ENCODE results near the gene ZNF789.
"Not testable (repeated sequence)": the region's sequence is repeated elsewhere in the genome, so short reads cannot be mapped to it uniquely, and the experiment has no call there.

Gene ZNF789

GRCh38 chr7:99459087-99459486, 13.6 kb upstream of the ZNF789 start:
- DNase-seq = no peak

DNA sequence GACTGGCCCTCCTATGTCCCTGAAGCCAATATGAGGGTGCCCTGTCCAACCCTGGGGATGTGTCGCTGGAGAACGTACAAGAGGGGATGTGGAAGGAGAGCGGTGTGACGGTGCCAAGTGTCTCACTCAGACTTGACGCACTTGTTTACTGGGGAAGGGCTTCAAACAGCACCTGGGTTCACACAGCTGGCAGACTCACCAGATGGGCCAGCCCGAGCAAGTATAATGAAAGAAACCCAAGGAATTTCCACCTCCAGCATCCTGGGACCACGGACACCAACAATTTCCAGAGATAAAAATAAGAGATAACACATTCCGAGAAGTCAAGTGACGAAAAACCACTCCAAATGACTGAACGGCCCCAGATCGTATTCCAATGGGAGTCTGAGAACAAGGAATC, 12.0 kb upstream of the ZNF789 start:
- no peak for DNase-seq

DNA sequence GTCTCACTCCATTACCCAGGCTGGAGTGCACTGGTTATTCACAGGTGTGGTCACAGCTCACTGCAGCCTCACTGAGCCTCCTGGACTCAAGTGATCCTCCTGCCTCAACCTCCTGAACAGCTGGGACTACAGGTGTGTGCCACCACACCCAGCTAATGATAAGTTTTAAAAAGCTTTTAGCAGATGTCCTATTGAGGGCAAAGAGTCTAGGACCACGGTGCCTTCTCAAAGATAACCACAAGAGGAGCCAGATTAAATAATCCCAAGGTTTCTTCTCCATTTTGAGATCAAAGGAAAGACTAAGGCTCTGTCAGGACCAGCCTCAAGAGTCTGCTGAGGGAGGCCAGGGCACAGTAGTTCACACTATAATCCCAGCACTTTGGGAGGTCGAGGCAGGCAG, 11.5 kb upstream of the ZNF789 start:
- no peak for DNase-seq

DNA sequence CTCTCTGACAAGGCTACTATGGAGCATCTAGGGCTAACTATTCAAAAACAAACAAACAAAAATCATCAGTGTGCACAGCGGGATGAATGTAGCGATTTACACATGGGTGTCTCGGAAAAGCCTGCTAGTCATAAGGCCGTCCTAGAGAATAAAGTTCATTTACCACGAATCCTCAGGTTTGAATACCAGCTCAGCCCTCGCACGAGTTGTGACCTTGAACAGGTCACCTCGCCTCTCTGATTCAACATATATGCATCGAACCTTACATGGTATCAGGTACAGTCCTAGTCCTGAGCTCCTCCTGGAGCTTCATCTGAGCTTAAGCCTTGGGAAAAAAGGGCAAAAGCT, 7.3 kb upstream of the ZNF789 start:
- no peak for DNase-seq

DNA sequence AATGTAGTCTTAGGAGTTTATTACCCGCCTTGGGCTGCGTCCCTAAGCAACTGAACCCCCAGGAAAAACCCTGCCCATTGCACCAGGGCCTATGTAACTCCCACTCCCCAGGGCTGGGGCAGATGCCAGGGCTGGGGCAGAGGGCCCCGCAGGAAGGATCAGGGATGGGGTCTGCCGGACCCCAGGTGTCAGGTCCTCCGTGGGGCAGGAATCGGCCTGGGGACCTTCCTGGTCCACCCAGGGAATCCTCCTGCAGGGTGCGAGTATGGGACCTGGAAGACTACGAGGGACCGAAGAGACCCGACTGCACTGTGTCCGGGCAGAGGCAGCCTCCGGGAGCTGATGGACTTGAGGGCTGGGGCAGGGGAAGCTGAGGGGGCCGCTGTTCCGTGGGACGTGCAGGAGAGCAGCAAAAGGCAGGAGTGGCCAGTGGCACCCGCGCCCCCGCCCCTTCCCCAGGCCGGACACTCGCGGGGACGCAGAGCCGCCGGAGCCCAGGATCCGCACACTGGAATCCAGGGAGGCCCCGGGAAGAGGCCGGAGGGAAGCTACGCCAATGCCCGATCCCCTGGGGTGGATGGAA, 4.3 kb upstream of the ZNF789 start:
- no peak for DNase-seq

DNA sequence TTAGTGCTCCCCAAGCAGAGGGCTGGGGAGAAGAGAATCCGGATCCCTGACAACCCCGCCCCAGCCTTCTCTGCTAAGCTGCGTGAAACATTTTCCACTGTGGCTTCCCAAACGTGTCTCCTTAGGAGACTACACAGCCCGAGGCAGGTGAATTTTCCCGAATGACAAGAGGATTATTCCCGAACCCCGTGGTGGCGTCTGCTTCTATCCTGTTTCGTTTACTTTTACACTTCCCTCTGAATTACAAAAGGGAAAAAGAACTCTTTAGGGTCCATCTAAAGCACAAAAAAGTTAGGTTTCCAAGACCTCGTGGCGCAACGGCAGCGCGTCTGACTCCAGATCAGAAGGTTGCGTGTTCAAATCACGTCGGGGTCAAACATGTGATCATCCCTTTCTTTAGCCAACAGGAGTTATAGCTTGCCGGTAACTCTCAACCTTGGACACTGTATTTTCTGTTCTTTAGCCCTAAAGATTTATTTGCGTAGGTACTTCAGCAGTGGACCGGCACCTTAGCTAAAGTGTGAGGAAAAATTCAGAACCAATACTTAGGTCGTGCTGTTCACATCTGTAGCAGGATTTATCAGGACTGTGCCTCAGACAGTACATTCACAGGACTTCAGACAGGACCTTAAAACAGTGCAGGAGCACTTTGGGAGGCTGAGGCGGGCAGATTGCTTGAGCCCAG, 3.2 kb upstream of the ZNF789 start:
- DNase-seq = no peak

DNA sequence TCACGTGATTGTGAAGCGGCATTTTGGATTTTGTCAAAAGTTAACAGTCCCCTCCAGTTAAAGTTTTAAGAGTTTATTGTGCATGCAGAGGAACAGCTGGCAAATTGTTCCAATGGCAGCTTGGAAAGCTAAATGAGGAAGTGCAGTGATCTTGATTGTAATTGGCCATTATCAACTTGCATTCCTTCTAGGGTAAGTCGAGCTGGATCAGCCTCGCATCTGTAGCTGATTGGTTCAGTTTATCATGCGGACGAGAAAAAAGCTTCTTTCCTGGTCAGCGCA, 566 bp downstream of the ZNF789 start:
- DNase-seq = peak in 1 of 2 donors; percentile 49

DNA sequence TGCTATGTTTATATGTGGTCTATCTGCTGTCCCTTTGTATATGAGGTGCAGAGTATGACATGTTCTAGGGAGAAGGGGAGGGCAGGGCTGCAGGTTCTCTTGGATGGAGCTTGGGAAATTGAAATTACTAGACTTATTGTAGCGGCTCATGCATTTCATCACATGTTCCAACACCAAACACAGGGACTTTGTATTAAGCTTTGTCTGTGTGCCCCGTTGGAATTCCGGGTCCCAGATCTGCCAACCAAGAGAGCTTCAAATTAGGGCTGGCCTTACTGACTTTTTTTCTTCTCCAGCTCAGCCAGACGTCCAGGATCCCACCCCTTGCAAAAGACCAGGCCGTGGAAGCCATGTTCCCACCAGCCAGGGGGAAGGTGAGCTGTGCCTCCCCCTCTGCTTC, 3.4 kb downstream of the ZNF789 start:
- no peak for DNase-seq

GRCh38 chr7:99478464-99479440, 6.1 kb downstream of the ZNF789 start:
- no peak for DNase-seq

GRCh38 chr7:99485094-99485493, 12.4 kb downstream of the ZNF789 start:
- no peak for DNase-seq

DNA sequence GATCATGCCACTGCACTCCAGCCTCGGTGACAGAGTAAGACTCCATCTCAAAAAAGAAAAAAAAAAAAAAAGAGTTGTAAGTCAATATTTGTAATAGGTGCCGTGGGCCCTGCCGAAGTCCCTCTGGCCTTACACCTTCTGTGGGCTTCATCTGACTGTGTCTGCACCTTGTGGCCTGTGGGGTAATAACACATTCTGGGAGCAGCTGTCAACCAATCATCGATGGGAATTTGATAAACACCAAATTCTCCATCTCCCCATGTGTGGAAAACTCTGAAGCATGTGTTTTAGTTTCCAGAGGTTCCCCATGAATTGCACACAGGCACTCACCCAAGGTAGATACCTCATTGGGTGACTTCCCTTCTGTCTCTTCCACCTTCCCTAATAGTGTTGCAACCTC, 16.5 kb downstream of the ZNF789 start:
- no peak for DNase-seq

GRCh38 chr7:99490878-99491277, 18.2 kb downstream of the ZNF789 start:
- DNase-seq = no peak

DNA sequence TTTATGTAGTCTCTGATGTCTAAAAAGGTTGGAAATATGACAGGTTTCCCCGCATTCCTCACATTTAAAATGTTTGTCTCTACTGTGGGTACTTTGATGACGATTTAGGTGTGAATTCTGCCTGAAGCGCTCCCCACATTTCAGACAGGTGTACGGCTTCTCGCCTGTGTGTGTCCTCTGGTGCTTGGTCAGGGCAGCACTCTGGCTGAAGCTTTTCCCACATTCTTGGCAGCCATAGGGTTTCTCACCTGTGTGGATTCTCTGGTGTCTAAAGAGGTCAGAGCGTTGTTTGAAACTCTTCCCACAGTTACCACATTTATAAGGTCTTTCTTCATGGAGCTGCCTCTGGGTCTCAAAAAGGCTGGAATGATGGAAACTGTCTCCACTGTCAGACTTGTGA, 21.1 kb downstream of the ZNF789 start:
- DNase-seq = no peak

GRCh38 chr7:99497766-99498545, 25.3 kb downstream of the ZNF789 start:
- no peak for DNase-seq

- DNase-seq = no peak
Observed at GRCh38 chr7:99498546-99498944, 25.9 kb downstream of the ZNF789 start.

- peak in 1 of 2 donors; percentile 34 for DNase-seq
Observed at GRCh38 chr7:99499371-99499720, 26.7 kb downstream of the ZNF789 start.

- peak; percentile 79 for DNase-seq
Observed at GRCh38 chr7:99499721-99500636, 27.3 kb downstream of the ZNF789 start, which contains the start of gene ZNF394. Gene ZNF394 (minus strand): TSS chr7:99500281. CDS start chr7:99500093, 188 bp downstream.

DNA sequence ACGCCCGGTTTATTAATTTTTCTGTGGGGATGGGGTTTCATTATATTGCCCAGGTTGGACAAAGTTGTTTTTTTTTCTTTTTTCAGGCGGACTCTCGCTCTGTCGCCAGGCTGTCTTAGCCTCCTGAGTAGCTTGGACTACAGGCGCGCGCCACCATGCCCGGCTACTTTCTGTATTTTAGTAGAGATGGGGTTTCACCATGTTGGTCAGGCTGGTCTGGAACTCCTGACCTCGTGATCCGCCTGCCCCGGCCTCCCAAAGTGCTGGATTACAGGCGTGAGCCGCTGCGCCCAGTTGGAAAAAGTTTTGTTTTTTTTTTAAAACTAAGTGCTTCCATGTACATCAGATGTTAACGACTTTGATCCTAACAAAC, 27.9 kb downstream of the ZNF789 start:
- DNase-seq = no peak

- DNase-seq = not testable (repeated sequence)
Observed at GRCh38 chr7:99501236-99501635, 28.5 kb downstream of the ZNF789 start.

DNA sequence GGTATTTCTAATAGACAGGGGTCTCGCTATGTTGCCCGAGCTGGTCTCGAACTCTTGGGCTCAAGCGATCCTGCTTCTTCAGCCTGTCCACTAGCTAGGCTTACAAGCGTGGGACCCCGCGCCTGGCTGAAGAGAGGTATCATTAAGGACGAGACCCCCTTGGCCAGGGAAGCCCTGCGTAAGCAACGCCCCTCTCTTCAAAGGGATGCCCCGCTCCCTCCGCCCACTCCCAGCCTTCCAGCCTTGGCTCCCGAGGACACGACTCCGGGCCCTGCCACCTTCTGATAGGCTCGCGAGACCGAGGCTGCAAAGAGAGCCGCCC, 31.6 kb downstream of the ZNF789 start:
- no peak for DNase-seq

GRCh38 chr7:99504603-99505323, 32.1 kb downstream of the ZNF789 start, which contains the start of gene ZKSCAN5:
Gene ZKSCAN5 (plus strand): TSS chr7:99504662. CDS start chr7:99506045, 1,383 bp downstream.
- peak; percentile 96 to 100 for DNase-seq

- no peak for DNase-seq
Observed at GRCh38 chr7:99505324-99505662, 32.6 kb downstream of the ZNF789 start.
